GM19043 (cell line): ENCODE measurements around the gene SRCIN1.
"Not testable (repeated sequence)": the region's sequence is repeated elsewhere in the genome, so short reads cannot be mapped to it uniquely, and the experiment has no call there.

ENCODE experiments used
- ATAC-seq: cut with Tn5 transposase; IDR thresholded peaks from one replicate; pipeline ENCODE4 v1.9.1; 2021; ENCODE audit warnings: low read depth; ENCODE audit not compliant: unreplicated experiment

SRCIN1 gene

GRCh38 chr17:38605841-38606645 is at the start of gene SRCIN1:
SRCIN1 (minus strand) TSS chr17:38605952; CDS start chr17:38605705, 247 bp downstream.
- ATAC-seq, result no peak

DNA sequence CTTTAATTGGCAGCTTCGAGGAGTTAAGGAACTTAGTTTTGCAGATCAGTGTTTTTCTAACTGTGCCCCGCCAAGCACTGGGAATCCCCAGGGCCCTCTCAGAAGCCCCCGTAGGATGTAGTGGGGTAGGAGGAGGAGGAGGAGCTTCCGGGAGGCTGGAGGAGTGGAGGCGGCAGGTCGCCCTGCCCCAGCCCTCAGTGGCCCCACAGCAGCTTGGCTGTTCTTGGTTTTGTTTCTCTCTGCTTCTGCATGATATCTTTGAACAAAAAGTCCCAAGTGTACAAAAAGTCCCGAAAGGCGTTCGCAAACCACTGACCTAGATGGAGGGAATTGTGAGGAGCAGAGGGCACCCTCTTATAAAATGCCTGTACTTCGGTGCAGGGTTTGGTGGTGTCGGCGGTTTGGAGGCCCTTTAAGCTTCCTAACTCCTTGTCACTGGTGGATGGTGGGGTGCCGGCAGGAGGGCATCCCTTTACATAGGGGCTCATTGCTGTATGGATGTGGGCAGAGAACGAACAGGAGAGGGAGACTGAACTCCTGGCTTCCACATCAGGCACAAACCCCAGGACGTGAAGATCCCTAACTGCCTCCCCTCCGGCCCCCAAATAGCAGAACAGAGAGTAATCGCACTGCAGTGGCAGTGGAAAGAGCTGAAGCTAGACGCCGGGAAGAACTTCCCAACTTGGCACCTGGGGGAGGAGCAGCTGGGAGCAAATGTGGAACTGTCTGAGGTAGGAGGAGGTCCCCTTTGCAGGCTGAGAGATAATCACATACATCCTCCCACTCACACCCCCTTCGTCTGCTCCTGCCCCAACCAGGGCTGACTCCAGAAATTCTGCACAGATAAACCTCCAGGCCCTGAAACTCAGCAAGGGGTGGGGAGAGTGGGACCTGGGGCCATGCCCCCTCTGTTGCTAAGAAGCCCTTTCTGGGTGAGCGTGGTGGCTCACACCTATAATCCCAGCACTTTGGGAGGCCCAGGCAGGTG is 49.0 kb upstream of the SRCIN1 start:
- no peak for ATAC-seq

- no peak for ATAC-seq
Observed at GRCh38 chr17:38653679-38654078, 47.9 kb upstream of the SRCIN1 start.

GRCh38 chr17:38653230-38653629 is 47.5 kb upstream of the SRCIN1 start:
- no peak for ATAC-seq

DNA sequence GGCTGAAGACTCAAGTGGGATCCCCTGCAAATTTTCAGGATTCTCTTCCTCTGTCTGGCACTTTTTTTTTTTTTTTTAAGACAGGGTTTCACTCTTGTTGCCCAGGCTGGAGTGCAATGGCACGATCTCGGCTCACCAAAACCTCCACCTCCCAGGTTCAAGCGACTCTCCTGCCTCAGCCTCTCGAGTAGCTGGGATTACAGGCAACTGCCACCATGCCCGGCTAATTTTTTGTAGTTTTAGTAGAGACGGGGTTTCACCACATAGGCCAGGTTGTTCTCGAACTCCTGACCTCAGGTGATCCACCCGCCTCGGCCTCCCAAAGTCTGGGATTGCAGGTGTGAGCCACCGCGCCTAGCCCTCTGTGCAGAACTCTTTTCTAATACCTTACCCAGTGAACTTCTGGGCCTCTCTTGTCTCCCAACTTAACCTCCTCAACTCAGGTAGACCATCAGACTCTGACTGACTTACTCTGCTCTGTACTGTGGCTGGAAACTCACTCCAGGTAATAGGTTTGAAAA is 45.0 kb upstream of the SRCIN1 start:
- ATAC-seq, result not testable (repeated sequence)

DNA sequence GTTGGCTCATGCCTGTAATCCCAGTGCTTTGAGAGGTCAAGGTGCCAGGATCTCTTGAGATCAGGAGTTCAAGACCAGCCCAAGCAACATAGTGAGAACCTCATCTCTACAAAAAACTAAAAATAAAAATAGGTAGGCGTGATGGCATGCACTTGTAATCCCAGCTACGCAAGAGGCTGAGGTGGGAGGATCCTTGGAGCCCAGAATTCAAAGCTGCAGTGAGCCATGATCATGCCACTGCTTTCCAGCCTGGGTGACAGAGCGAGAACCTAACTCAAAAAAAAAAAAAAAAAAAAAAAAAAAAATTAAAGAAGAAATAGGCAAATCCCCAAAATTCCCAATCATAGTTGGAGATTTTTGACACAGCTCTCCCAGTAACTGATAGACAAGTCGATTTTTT is 32.2 kb upstream of the SRCIN1 start:
- no peak for ATAC-seq

DNA sequence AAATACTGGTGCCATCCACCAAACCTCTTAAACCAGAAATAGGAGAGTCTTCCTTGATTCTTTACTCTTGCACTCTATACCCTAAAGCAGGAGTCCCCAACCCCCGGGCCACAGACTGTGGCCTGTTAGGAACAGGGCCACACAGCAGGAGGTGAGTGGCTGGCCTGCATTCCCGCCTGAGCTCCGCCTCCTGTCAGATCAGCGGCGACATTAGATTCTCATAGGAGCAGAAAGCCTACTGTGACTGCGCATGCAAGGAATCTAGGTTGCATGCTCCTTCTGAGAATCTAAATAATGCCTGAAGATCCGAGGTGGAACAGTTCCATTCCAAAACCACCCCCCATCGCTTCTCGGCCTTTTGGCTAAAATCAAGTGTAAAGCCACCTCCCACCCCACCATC is 30.3 kb upstream of the SRCIN1 start:
- no peak for ATAC-seq

DNA sequence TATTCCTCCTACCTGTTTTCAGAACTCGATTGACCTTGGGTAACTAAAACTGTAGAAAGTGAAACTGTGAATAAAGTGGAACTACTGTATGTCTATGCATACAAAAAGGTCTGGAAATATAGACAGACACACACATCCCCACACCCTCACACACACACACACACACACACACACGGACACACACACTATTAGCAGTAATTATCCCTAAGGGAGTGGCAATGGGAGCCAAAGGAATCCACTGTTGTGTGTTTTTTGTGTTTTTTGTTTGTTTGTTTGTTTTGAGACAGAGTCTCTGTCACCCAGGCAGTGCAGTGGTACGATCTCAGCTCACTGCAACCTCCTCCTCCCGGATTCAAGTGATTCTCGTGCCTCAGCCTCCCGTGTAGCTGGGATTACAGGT is 26.6 kb upstream of the SRCIN1 start:
- no peak for ATAC-seq

GRCh38 chr17:38628441-38628840 is 22.7 kb upstream of the SRCIN1 start:
- ATAC-seq, result no peak

DNA sequence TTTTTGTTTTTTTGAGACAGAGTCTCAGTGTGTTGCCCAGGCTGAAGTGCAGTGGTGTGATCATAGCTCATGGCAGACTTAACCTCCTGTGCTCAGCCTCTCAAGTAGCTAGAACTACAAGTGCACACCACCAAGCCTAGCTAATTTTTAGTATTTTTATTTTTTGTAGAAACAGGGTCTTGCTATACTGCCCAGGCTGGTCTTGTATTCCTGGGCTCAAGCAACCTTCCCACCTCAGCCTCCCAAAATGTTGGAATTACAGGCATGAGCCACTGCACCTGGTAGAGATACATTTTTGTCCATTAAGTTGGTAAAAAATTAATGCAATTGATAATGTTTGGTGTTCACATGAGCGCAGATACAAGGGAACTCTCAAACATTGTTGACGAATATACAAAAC is 22.2 kb upstream of the SRCIN1 start:
- no peak for ATAC-seq

DNA sequence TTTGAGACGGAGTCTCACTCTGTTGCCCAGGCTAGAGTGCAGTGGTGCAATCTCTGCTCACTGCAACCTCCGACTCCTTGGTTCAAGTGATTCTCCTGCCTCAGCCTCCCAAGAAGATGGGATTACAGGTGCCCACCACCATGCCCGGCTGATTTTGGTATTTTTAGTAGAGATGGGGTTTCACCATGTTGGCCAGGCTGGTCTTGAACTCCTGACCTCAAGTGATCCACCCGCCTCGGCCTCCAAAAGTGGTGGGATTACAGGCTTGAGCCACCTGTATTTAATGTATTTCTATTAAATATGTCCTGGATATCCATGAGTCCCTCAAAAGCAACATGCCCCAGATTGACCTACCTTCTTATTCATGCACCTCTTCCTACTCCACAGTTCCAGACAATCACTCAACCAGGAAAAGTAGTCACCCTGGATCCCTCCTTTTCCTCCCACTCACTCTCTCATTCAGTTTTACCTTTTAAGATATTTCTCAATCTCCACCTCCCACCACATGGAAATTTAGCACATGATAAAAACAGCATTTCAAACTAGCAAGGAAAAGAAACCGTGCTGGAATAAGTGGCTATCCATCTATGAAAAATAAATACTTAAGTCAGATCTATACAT is 21.0 kb upstream of the SRCIN1 start:
- not testable (repeated sequence) for ATAC-seq

DNA sequence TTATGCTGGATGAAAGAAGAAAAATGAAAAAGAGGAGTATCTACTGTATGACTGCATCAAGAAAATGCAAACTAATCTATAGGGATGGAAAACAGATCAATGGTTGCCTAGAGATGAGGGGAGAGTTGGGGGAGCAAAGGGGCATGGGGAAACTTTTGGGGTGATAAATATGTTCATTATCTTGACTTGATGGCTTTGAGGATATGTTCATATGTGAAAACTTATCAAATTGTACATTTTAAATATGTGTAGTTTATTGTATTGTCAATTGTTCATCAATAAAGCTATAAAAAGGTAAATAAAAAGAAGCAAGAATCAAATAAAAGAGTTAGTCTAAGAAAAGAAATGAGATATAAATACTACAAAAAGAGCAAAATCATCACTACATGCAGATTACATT is 19.7 kb upstream of the SRCIN1 start:
- ATAC-seq, result no peak

- not testable (repeated sequence) for ATAC-seq
Observed at GRCh38 chr17:38624782-38625355, 19.1 kb upstream of the SRCIN1 start.

DNA sequence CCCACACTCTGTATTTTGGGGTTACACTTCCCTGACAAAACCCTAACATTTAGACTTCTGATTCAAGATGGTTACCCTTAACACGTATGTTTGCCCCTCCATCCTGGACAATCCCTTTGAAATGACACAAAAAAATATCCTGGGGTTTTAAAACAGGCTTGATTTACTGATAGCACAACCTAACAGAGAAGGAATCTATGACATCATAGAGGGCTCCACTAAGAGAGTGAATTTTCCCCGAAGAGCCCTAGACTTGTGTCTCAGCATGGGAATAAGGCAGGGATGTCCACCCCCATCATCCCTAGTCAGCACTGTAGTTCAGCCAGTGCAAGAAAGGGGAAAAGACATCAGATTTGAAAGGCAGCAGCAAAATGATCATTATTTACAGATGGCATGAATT is 15.8 kb upstream of the SRCIN1 start:
- ATAC-seq, result no peak

- ATAC-seq, result no peak
Observed at GRCh38 chr17:38620551-38621277, 15.0 kb upstream of the SRCIN1 start.

DNA sequence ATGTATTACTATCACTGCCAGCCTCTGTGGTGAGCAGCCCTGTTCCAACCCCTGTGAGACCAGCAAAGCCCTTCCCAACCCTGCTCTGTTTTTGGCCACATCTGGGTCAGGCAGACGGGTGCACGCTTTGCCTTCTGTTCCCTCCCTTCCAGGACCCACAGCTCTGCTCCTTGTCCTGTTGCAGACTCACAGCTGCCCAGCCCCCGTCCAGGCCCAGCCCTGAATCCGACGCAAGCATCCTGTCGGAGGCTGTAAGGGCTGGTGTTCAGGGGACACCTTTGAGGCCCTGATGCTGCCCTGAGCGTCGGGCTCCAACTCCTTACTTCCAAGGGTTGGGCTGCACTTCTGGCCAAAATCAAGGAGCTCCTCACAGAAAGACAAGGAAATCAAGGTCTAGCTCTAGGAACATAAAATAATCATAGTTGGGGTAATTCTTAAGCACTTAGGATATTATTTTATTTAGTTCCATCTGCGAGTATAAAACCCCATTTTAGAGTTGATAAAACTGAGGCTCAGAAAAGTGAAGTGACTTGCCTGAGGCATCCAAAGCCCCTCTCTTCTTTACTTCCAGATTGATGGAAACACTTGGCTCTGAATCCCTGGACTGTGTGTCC is 14.3 kb upstream of the SRCIN1 start:
- no peak for ATAC-seq

DNA sequence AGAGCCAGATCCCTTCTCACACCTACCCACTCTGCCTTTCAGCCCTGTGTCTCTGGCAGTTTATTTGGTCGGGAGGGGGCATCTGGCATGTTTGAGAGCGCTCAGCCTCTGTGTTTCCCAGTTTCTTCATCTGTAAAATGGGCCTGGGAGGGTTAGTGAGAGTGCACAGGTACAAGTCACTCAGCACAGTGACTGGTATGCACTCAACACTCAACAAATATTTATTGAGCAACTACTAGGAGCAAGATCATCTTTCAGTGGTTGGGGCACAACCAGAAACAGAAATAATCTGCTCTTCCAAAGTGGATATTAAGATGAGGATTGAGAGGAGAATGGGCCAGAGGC is 13.7 kb upstream of the SRCIN1 start:
- no peak for ATAC-seq

- ATAC-seq, result no peak
Observed at GRCh38 chr17:38617967-38618760, 12.4 kb upstream of the SRCIN1 start.
